HUDEP-2 (cell line): ENCODE data around the gene ERFL.

Source experiments
- DNase-seq, 76 experiments: peaks; one replicate each; lab custom pipeline; 2025; ENCODE audit not compliant: unreplicated experiment in 76 of 76; lab: John Stamatoyannopoulos, UW

ERFL gene

GRCh38 chr19:41861846-41862245, 66.4 kb downstream of the ERFL start:
- no peak for DNase-seq

DNA sequence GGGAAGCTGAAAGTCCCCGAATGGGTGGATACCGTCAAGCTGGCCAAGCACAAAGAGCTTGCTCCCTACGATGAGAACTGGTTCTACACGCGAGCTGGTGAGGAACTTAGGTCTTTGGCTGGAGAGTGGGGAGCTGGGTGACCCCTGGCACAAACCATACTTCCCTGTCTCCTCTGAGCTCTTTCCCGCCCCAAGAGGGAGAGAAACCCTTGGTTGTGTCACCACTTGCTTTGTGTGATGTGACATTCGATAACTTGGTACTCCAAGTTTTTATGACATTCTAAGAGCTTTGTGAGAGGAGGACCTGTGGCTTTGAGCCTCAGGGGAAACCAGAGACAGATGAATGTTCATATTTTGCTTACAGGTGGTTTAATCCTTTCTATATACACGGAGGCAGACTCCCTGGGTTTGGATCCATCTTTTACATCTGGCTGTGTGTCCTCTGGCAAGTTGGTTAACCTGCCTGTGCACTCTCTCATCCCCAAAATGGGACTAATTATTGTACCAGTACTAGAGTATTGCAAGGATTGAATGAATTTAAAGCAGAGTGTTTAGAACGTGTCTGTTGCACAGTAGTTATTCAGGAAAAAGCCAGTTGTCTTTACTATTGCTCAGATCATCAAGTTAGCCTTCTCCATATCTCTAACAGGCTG, 67.0 kb downstream of the ERFL start:
- peak in 2 of 76 experiments; percentile 3 to 24 for DNase-seq

GRCh38 chr19:41860419-41861115, 67.7 kb downstream of the ERFL start:
- peak in 14 of 76 experiments; percentile 19 to 80 (median 34) for DNase-seq

DNA sequence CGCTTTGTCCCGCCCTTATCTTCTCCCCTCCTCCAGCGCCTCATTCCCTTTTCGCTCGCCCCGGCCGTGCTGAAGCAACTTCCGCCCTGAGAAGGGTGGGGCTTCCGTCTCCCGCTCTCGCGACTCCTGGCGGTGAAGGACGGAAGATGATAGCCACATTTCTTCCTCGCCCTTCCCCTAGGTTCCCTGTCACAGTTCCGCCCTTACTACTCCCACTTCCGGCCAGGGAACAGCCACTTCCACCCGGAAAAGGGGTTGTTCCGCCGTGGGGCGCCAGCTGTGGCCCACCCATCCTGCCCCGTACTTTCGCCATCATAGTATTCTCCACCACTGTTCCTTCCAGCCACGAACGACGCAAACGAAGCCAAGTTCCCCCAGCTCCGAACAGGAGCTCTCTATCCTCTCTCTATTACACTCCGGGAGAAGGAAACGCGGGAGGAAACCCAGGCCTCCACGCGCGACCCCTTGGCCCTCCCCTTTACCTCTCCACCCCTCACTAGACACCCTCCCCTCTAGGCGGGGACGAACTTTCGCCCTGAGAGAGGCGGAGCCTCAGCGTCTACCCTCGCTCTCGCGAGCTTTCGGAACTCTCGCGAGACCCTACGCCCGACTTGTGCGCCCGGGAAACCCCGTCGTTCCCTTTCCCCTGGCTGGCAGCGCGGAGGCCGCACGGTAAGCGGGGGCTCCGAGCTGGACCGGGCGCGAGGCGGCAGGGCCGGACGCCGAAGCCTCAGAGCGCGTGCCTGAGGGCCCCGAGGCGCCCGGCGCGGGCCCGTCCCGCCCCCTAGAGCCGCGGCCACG, 68.4 kb downstream of the ERFL start, which contains the start of gene RPS19:
RPS19 (plus strand) TSS at position 638 of the 801 bp plus-strand sequence. CDS start 520 bp downstream, outside the sequence.
- peak; percentile 89 to 100 (median 99) for DNase-seq

DNA sequence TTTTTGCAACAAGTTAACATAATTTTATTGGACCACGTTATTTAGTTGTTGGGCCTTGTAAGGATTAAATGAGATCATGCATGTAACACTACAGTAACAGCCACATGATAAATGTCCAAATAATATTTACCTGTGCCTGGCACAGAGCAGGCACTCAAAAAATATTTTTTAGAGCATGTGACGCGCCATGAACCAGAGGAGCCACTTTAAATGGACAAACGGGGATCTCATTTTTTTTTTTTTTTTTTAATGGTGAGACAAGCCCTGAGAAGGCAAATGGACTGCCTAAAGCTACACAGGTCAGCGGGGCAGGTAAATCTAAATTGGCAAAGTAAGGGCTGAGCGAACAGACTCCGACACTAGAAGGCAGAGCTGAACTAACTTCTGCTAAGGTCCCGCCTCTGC, 69.0 kb downstream of the ERFL start:
- no peak for DNase-seq
